DND-41 (cell line): ENCODE measurements around the gene UPB1.

ENCODE experiments used
- ATAC-seq: fragments of 200-7000 bp; cut with Tn5 transposase; 3 replicates; pipeline ENCODE4 v1.9.1; 2021; ENCODE audit warnings: low read depth; ENCODE audit not compliant: insufficient read depth
- DNase-seq: peaks from one replicate; pipeline ENCODE4 v3.0.0-alpha.2; 2020
- H2AFZ ChIP-seq: 2 replicates; pipeline ENCODE4 v1.6.0; 2012; ENCODE audit warnings: low read depth, low read length
- H3K27ac ChIP-seq: 2 replicates; pipeline ENCODE4 v1.5.1; 2012; ENCODE audit warnings: low read length, inconsistent platforms
- H3K27me3 ChIP-seq: fragments of 200-600 bp; sonication (generic); 2 replicates; pipeline ENCODE4 v1.6.0; 2012; ENCODE audit warnings: low read length, mild to moderate bottlenecking, inconsistent platforms; ENCODE audit not compliant: insufficient read depth, poor library complexity
- H3K36me3 ChIP-seq: 2 replicates; pipeline ENCODE4 v1.5.1; 2012; ENCODE audit warnings: low read length, inconsistent platforms; ENCODE audit not compliant: insufficient read depth
- H3K4me1 ChIP-seq: 2 replicates; pipeline ENCODE4 v1.5.1; 2012; ENCODE audit warnings: mild to moderate bottlenecking, low read length; ENCODE audit not compliant: insufficient read depth
- H3K4me2 ChIP-seq: 2 replicates; pipeline ENCODE4 v1.6.0; 2012; ENCODE audit warnings: mild to moderate bottlenecking, moderate library complexity, low read length, inconsistent platforms; ENCODE audit not compliant: insufficient read depth
- H3K4me3 ChIP-seq, 2 experiments: fragments of 200-600 bp in 1 of 2; shearing (Covaris generic) in 1 of 2; 2 replicates each; pipeline ENCODE4 v1.5.1; 2012 to 2016; ENCODE audit warnings: inconsistent platforms in 2 of 2, low read length in 2 of 2, mild to moderate bottlenecking in 2 of 2, low read depth in 1 of 2, moderate library complexity in 1 of 2
- H3K79me2 ChIP-seq: 2 replicates; pipeline ENCODE4 v1.6.0; 2012; ENCODE audit warnings: low read length, inconsistent platforms; ENCODE audit not compliant: insufficient read depth
- H3K9ac ChIP-seq: 2 replicates; pipeline ENCODE4 v1.6.0; 2012; ENCODE audit warnings: low read depth, mild to moderate bottlenecking, inconsistent platforms, low read length, moderate library complexity
- H3K9me3 ChIP-seq: 2 replicates; pipeline ENCODE4 v1.5.1; 2012; ENCODE audit warnings: low read length, moderate library complexity, mild to moderate bottlenecking, inconsistent platforms; ENCODE audit not compliant: insufficient read depth, severe bottlenecking
- H4K20me1 ChIP-seq: 2 replicates; pipeline ENCODE4 v1.6.0; 2012; ENCODE audit warnings: low read length; ENCODE audit not compliant: insufficient read depth
- CTCF ChIP-seq: IDR thresholded peaks from 2 replicates; pipeline ENCODE4 v1.5.1; 2012; ENCODE audit warnings: borderline replicate concordance, low read length, moderate library complexity, mild to moderate bottlenecking; ENCODE audit not compliant: poor library complexity, severe bottlenecking; ENCODE audit errors: extremely low read depth
- EZH2 ChIP-seq: IDR thresholded peaks from 3 replicates; pipeline ENCODE4 v1.6.1; 2012; ENCODE audit warnings: borderline replicate concordance, low read depth, mild to moderate bottlenecking, moderate library complexity, low read length, inconsistent platforms; ENCODE audit not compliant: severe bottlenecking

UPB1 gene

DNA sequence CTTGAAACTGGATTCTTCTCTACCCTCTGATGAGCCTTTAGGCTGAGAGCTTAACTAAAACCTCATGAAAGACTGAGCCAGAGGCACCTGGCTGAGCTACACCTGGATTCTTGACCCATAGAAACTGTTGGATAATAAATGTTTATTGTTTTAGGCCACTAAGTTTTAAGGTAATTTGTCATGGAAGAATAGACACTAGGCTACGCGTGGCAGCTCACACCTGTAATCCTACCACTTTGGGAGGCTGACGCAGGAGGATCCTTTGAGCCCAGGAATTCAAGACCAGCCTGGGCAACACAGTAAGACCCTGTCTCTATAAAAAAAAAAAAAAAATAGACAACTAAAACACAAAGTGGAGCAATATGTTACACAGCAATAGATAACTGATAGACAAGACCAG is 29.2 kb upstream of the UPB1 start:
- Histone ChIP-seq H3K9ac (no peak overlapping the region), H3K4me2 (no peak overlapping the region), H2AFZ (no peak overlapping the region), H3K9me3 (no peaks in the 10 kb centered on the region), H3K4me3 (no peak overlapping the region), H4K20me1 (no peaks in the 10 kb centered on the region), H3K36me3 (no peaks in the 10 kb centered on the region), H3K27me3 (no peaks in the 10 kb centered on the region), H3K4me1 (peaks cover 6% of the 10 kb centered on the region; the same call in 1 of the 2 replicates), H3K79me2 (no peaks in the 10 kb centered on the region), H3K27ac (no peak overlapping the region)
- TF ChIP-seq CTCF (no peak), EZH2 (no peak)
- ATAC-seq (no peak), DNase-seq (no peak)

- ATAC-seq (no peak; the same call in 2 of the 3 replicates), DNase-seq (no peak)
- no peaks in the 10 kb centered on the region for H3K9me3 ChIP-seq
- peaks cover 6% of the 10 kb centered on the region; the same call in 1 of the 2 replicates for H3K4me1 ChIP-seq
- no peaks in the 10 kb centered on the region for H4K20me1 ChIP-seq
- no peaks in the 10 kb centered on the region for H3K79me2 ChIP-seq
- no peak overlapping the region for H3K9ac ChIP-seq
- no peak overlapping the region for H3K4me3 ChIP-seq
- no peaks in the 10 kb centered on the region for H3K36me3 ChIP-seq
- TF ChIP-seq CTCF (no peak), EZH2 (no peak)
- no peak overlapping the region for H2AFZ ChIP-seq
- no peak overlapping the region for H3K27ac ChIP-seq
- H3K4me2 ChIP-seq = no peak overlapping the region
- H3K27me3 ChIP-seq = no peaks in the 10 kb centered on the region
Measured at GRCh38 chr22:24466716-24467328, 28.3 kb upstream of the UPB1 start.

GRCh38 chr22:24467340-24467739 is 27.8 kb upstream of the UPB1 start:
- Histone ChIP-seq H4K20me1 (no peaks in the 10 kb centered on the region), H3K79me2 (no peaks in the 10 kb centered on the region), H3K9ac (no peak overlapping the region), H3K4me1 (peaks cover 6% of the 10 kb centered on the region; the same call in 1 of the 2 replicates), H3K27ac (no peak overlapping the region), H3K36me3 (no peaks in the 10 kb centered on the region), H3K4me3 (no peak overlapping the region), H2AFZ (no peak overlapping the region), H3K27me3 (no peaks in the 10 kb centered on the region), H3K9me3 (no peaks in the 10 kb centered on the region), H3K4me2 (no peak overlapping the region)
- no peak for TF ChIP-seq EZH2
- TF ChIP-seq CTCF = no peak
- ATAC-seq (no peak), DNase-seq (no peak)
